ENCODE data around the gene ZNF428. TPM values are rescaled to one million over a fixed set of nuclear protein-coding genes. Genes with fewer than 3 reads are reported as not detected.
A peak's percentile ranks its signal among the peaks of the same experiment; 100 is the strongest.

Gene ZNF428
- total and polyA plus RNA-seq, 2 donors from 2014 or later, result 44.3 to 95.4 TPM

GRCh38 chr19:43562698-43563241 is 56.7 kb downstream of the ZNF428 start:
- intact Hi-C loops (cut with DNase I), result no loop called here
- peak in 1 of 5 donors; percentile 92 for DNase-seq

GRCh38 chr19:43562226-43562697 is 57.2 kb downstream of the ZNF428 start:
- Histone ChIP-seq H3K36me3 (ENCODE audit: control insufficient read depth in 2 of 3, insufficient read depth in 3 of 3, low read length in 3 of 3) (peaks cover 6 to 17% (median 7%) of the 10 kb centered on the region in 3 donors), H3K27ac (ENCODE audit: low read depth in 2 of 2, low read length in 2 of 2) (peak overlapping the region; percentile 22 to 66)

More at GRCh38 chr19:43562698-43563241, 56.7 kb downstream of the ZNF428 start:
- Histone ChIP-seq H3K9ac (ENCODE audit: low read length in 3 of 3) (no peak overlapping the region), H3K4me1 (ENCODE audit: control insufficient read depth in 2 of 3, insufficient read depth in 2 of 3, low read depth in 1 of 3, low read length in 3 of 3) (peaks cover 0 to 4% (median 4%) of the 10 kb centered on the region in 3 donors), H3K27ac (ENCODE audit: low read depth in 2 of 2, low read length in 2 of 2) (peak overlapping the region; percentile 22 to 66), H3K36me3 (ENCODE audit: control insufficient read depth in 2 of 3, insufficient read depth in 3 of 3, low read length in 3 of 3) (peaks cover 6 to 16% (median 7%) of the 10 kb centered on the region in 3 donors), H3K4me3 (ENCODE audit: low read length in 3 of 3) (no peak overlapping the region), H3K27me3 (ENCODE audit: control insufficient read depth, insufficient read depth, low read length) (no peaks in the 10 kb centered on the region), H3K9me3 (ENCODE audit: control insufficient read depth in 2 of 3, insufficient read depth in 1 of 3, low read length in 3 of 3) (no peaks in the 10 kb centered on the region)
- no peak for FAIRE-seq
- no peak for TF ChIP-seq CTCF (IDR thresholded peaks at IDR 0.05; ENCODE audit: borderline replicate concordance, extremely low read depth, insufficient read depth)

DNA sequence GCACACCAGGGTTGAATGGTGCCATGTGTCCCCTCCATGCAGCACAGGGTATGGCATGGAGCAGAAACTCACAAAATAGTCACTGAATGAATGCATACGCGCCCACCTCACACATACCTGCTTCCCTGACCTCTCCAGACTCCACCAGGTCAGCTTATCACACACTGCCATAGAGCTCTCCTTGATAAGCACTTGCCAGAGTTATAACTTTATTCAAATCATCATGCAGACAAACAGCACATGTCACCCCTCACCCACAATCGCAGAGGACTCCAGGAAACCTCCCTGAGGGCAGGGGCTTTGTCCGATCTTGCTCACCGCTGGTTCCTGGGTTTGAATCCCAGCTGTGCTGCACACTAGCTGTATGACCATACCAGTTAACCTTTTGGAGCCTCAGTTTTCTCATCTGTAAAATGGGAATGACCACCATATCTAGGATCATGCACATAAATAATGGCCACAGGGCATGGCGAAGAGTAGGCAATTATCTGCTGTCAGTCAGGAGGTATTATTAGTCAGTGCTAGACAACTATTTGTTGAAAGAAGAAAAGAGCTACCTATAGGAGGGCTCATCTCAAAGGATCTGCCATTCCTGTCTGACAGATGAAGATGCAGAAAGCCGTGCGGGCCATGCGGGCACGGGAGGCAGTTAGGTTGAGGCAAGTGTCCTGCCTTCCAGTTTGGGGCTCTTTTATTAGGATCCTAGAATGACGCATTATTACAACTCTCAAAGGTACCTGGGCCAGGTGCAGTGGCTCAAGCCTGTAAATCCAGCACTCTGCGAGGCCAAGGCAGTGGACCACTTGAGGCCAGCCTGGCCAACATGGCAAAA is 58.1 kb downstream of the ZNF428 start:
- intact Hi-C loops (cut with DNase I), result no loop called here
- no peak for FAIRE-seq
- Histone ChIP-seq H3K36me3 (ENCODE audit: control insufficient read depth in 2 of 3, insufficient read depth in 3 of 3, low read length in 3 of 3) (peaks cover 6 to 17% (median 7%) of the 10 kb centered on the region in 3 donors), H3K4me3 (ENCODE audit: low read length in 3 of 3) (no peak overlapping the region), H3K4me1 (ENCODE audit: control insufficient read depth in 2 of 3, insufficient read depth in 2 of 3, low read depth in 1 of 3, low read length in 3 of 3) (peaks cover 0 to 4% (median 4%) of the 10 kb centered on the region in 3 donors), H3K27ac (ENCODE audit: low read depth in 2 of 2, low read length in 2 of 2) (no peak overlapping the region), H3K9ac (ENCODE audit: low read length in 3 of 3) (no peak overlapping the region), H3K9me3 (ENCODE audit: control insufficient read depth in 2 of 3, insufficient read depth in 1 of 3, low read length in 3 of 3) (no peaks in the 10 kb centered on the region), H3K27me3 (ENCODE audit: control insufficient read depth, insufficient read depth, low read length) (no peaks in the 10 kb centered on the region)
- no peak for TF ChIP-seq CTCF (IDR thresholded peaks at IDR 0.05; ENCODE audit: borderline replicate concordance, extremely low read depth, insufficient read depth)
- peak in 1 of 5 donors; percentile 19 for DNase-seq

More at GRCh38 chr19:43562226-43562697, 57.2 kb downstream of the ZNF428 start:
- H3K27me3 ChIP-seq (ENCODE audit: control insufficient read depth, insufficient read depth, low read length), result no peaks in the 10 kb centered on the region
- peaks cover 0 to 4% (median 4%) of the 10 kb centered on the region in 3 donors for H3K4me1 ChIP-seq (ENCODE audit: control insufficient read depth in 2 of 3, insufficient read depth in 2 of 3, low read depth in 1 of 3, low read length in 3 of 3)
- no peak overlapping the region for H3K9ac ChIP-seq (ENCODE audit: low read length in 3 of 3)
- no peaks in the 10 kb centered on the region for H3K9me3 ChIP-seq (ENCODE audit: control insufficient read depth in 2 of 3, insufficient read depth in 1 of 3, low read length in 3 of 3)
- DNase-seq (peak in 1 of 5 donors; percentile 46), FAIRE-seq (no peak)
- TF ChIP-seq CTCF (IDR thresholded peaks at IDR 0.05; ENCODE audit: borderline replicate concordance, extremely low read depth, insufficient read depth), result no peak
- H3K4me3 ChIP-seq (ENCODE audit: low read length in 3 of 3), result no peak overlapping the region
- intact Hi-C loops (cut with DNase I), result no loop called here

All from kidney (tissue), 14 donors.